H1 (cell line): ENCODE data around the gene GFY. TPM values are rescaled to one million over a fixed set of nuclear protein-coding genes. Genes with fewer than 3 reads are reported as not detected.

Experiments
- ATF3 ChIP-seq: IDR thresholded peaks from 2 replicates; pipeline ENCODE4 v1.6.1; 2011; ENCODE audit warnings: low read depth, mild to moderate bottlenecking, low read length; ENCODE audit not compliant: insufficient read depth
- BRCA1 ChIP-seq: IDR thresholded peaks from 2 replicates; pipeline ENCODE4 v1.6.1; 2012; ENCODE audit warnings: low read depth, low read length, improper control_type of control experiment
- CBX8 ChIP-seq: fragments of 300-800, 300-1000 bp; sonication (generic); IDR thresholded peaks from 2 replicates; pipeline ENCODE4 v1.7.1; 2016; ENCODE audit warnings: low read depth, low read length, borderline replicate concordance
- CHD1 ChIP-seq: IDR thresholded peaks from 2 replicates; pipeline ENCODE4 v1.6.1; 2012; ENCODE audit warnings: low read depth, low read length, improper control_type of control experiment
- CREB1 ChIP-seq: IDR thresholded peaks from 2 replicates; pipeline ENCODE4 v1.6.1; 2012; ENCODE audit warnings: inconsistent platforms
- EZH2 ChIP-seq: fragments of 200-600 bp; sonication (generic); IDR thresholded peaks from 2 replicates; pipeline ENCODE4 v1.7.1; 2012; ENCODE audit warnings: low read depth, mild to moderate bottlenecking, moderate library complexity, low read length, inconsistent platforms; ENCODE audit not compliant: severe bottlenecking
- JUND ChIP-seq: IDR thresholded peaks from 2 replicates; pipeline ENCODE4 v1.6.1; 2011; ENCODE audit warnings: mild to moderate bottlenecking, improper control_type of control experiment, low read length
- MAFK ChIP-seq: IDR thresholded peaks from 2 replicates; pipeline ENCODE4 v1.6.1; 2012; ENCODE audit warnings: low read depth, mild to moderate bottlenecking, improper control_type of control experiment, low read length
- NRF1 ChIP-seq: IDR thresholded peaks from 2 replicates; pipeline ENCODE4 v1.6.1; 2011; ENCODE audit warnings: mild to moderate bottlenecking, low read depth, low read length, improper control_type of control experiment
- POLR2A ChIP-seq, 2 experiments: IDR thresholded peaks; 1 replicate in 1 of 2; 2 replicates in 1 of 2; pipeline ENCODE4 v1.6.1; 2011; ENCODE audit warnings: low read depth in 2 of 2, low read length in 2 of 2, mild to moderate bottlenecking in 2 of 2; ENCODE audit errors: control extremely low read depth in 1 of 2
- POU5F1 ChIP-seq: IDR thresholded peaks from 2 replicates; pipeline ENCODE4 v1.6.1; 2011; ENCODE audit warnings: low read depth, mild to moderate bottlenecking, low read length, moderate library complexity
- RNF2 ChIP-seq: fragments of 200-900, 300-1000 bp; sonication (generic); IDR thresholded peaks from 2 replicates; pipeline ENCODE4 v1.7.1; 2016; ENCODE audit warnings: borderline replicate concordance, low read depth, mild to moderate bottlenecking, antibody characterized with exemption, low read length; ENCODE audit not compliant: poor library complexity, severe bottlenecking; ENCODE audit errors: missing control alignments
- SIX5 ChIP-seq: IDR thresholded peaks from 2 replicates; pipeline ENCODE4 v1.6.1; 2011; ENCODE audit warnings: mild to moderate bottlenecking, low read depth, low read length
- SP1 ChIP-seq: IDR thresholded peaks from 2 replicates; pipeline ENCODE4 v1.6.1; 2011; ENCODE audit warnings: low read depth, low read length
- SP4 ChIP-seq: IDR thresholded peaks from 2 replicates; pipeline ENCODE4 v1.6.1; 2012; ENCODE audit warnings: low read length, inconsistent platforms
- SRF ChIP-seq: IDR thresholded peaks from 2 replicates; pipeline ENCODE4 v1.6.1; 2011; ENCODE audit warnings: mild to moderate bottlenecking, low read depth, low read length, moderate library complexity
- TAF7 ChIP-seq: optimal IDR thresholded peaks from 2 replicates; pipeline ENCODE3; 2011; ENCODE audit warnings: low read depth, mild to moderate bottlenecking, inconsistent platforms, low read length, moderate library complexity, borderline replicate concordance
- TCF12 ChIP-seq: IDR thresholded peaks from 2 replicates; pipeline ENCODE4 v1.6.1; 2011; ENCODE audit warnings: low read depth, mild to moderate bottlenecking, low read length
- USF2 ChIP-seq: IDR thresholded peaks from 2 replicates; pipeline ENCODE4 v1.6.1; 2011; ENCODE audit warnings: low read length, improper control_type of control experiment
- polyA plus RNA-seq, 7 experiments: library from polyadenylated mRNA; depleted of rRNA in 3 of 7; stranded (reverse) in 5 of 7; unstranded in 2 of 7; fragments of >200 nt in 5 of 7; fragments of 200-250 nt in 2 of 7; gene quantifications; 1 replicate in 5 of 7; 2 replicates in 1 of 7; 4 replicates in 1 of 7; pipeline versions ENCODE4 v1.2.1 to v1.2.3, GENCODE V29; 2011 to 2013; ENCODE audit warnings: missing spikeins in 2 of 7, mixed read lengths in 2 of 7
- total RNA-seq: library from RNA; stranded (reverse); fragmentation: NEBNext Ultra II Directional; extraction: Animal tissue kit (Norgen Biotek cat#: 25700); gene quantifications from 2 replicates; pipeline ENCODE4 v1.2.1, GENCODE V29; 2021
- TF ChIP-seq, protein P1 (sequence below), 3 experiments: IDR thresholded peaks; 1 replicate in 2 of 3; 2 replicates in 1 of 3; pipeline versions ENCODE4 v1.5.1 to v1.6.1; 2011; ENCODE audit warnings: low read length in 3 of 3, mild to moderate bottlenecking in 3 of 3, inconsistent platforms in 2 of 3, low read depth in 1 of 3, moderate library complexity in 1 of 3; ENCODE audit not compliant: insufficient read depth in 1 of 3; ENCODE audit errors: control extremely low read depth in 1 of 3
- TF ChIP-seq, protein P2 (sequence below): IDR thresholded peaks from 2 replicates; pipeline ENCODE4 v1.6.1; 2012; ENCODE audit warnings: inconsistent platforms

The GFY gene
- total and polyA plus RNA-seq, 2 of the 8 experiments (the other 6 are each of a cell fraction or from before 2014, with no cell fraction given), result 0.68 to 0.93 TPM

DNA sequence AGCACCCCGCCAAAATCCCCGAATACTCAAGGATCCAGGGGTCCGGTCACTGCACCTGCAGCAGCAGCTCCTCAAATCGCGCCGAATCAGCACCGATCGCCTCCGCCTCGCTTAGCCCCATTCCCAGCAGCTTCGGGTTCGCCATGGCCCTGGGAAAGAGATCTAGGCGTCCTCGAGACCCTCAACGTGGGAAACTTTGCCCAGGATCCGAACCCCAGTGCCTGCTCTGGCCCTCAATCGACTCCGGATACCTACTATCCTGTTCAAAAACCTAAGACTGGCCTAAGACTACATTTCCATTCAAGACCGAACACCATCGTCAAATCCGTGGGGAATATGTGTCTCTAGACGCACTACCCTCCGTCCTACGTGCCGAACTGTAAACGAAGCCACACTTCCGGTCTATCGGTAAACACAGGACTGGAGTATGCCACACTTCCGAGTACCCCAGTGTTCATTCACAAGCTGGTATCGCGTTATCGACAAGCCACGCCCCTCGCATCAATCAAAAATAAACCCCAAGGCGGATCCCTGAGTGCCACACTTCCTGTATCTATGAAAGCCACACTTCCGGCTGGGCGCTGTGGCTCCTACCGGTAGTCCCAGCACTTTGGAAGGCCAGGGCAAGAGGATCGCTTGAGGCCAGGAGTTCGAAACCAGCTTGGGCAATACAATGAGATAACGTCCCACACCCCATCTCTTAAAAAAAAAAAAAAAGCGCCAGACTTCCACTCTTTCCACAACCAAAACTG lies 26.4 kb downstream of the GFY start, which contains the start of gene PIH1D1 (continued):
- TF ChIP-seq, protein P1, sequence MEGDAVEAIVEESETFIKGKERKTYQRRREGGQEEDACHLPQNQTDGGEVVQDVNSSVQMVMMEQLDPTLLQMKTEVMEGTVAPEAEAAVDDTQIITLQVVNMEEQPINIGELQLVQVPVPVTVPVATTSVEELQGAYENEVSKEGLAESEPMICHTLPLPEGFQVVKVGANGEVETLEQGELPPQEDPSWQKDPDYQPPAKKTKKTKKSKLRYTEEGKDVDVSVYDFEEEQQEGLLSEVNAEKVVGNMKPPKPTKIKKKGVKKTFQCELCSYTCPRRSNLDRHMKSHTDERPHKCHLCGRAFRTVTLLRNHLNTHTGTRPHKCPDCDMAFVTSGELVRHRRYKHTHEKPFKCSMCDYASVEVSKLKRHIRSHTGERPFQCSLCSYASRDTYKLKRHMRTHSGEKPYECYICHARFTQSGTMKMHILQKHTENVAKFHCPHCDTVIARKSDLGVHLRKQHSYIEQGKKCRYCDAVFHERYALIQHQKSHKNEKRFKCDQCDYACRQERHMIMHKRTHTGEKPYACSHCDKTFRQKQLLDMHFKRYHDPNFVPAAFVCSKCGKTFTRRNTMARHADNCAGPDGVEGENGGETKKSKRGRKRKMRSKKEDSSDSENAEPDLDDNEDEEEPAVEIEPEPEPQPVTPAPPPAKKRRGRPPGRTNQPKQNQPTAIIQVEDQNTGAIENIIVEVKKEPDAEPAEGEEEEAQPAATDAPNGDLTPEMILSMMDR (IDR thresholded peaks at IDR 0.05; ENCODE audit: control extremely low read depth in 1 of 3, insufficient read depth in 1 of 3, low read depth in 1 of 3, low read length in 3 of 3), result no peak
- TF ChIP-seq CBX8 (no peak), POLR2A (IDR thresholded peaks at IDR 0.05; ENCODE audit: control extremely low read depth in 1 of 2, low read depth in 2 of 2, low read length in 2 of 2) (peak; percentile 51 to 86), POU5F1 (no peak), JUND (no peak), SIX5 (no peak), USF2 (no peak), CREB1 (0 out of 2 replicates have a peak, but pooled peaks have one; percentile 33), CHD1 (no peak), SP4 (peak; percentile 92), SP1 (peak; percentile 45; the same call in 1 of the 2 replicates), EZH2 (no peak), TAF7 (no peak), MAFK (no peak), RNF2 (no peak), BRCA1 (peak; percentile 78), NRF1 (no peak), TCF12 (no peak), ATF3 (no peak), SRF (no peak)
- TF ChIP-seq, protein P2, sequence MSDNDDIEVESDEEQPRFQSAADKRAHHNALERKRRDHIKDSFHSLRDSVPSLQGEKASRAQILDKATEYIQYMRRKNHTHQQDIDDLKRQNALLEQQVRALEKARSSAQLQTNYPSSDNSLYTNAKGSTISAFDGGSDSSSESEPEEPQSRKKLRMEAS, result no peak
